ENCODE results near the gene CD276.

Gene CD276

GRCh38 chr15:73740152-73741048 lies 56.2 kb downstream of the CD276 start:
- H3K4me3 ChIP-seq (ENCODE audit: low read depth, low read length), result no peak overlapping the region
- no peak for DNase-seq (ENCODE audit: low read depth)

DNA sequence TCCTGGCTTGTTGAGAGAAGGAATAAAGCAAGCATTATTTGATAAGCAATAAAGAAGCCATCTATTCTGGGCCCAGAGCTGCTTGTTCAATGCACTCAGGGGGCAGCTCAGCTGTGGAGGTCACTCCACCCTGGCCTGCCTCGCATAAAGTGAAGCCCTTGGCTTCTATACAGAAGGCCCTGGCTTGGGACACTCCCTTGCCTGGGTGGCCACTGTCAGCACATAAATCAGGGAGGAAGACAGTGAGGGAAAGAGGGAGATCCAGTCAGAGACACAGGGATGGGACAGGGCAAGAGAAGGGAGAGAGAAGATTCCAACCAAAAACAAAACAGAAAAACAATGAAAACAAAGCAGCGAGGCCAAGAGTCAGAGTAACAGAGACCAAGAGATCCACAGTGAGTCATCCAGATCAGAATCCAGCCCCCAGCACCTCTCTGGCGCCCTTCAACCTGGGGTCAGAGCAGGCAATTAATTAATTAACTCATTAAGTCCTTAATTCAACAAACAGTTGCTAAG lies 57.2 kb downstream of the CD276 start:
- H3K4me3 ChIP-seq (ENCODE audit: low read depth, low read length), result no peak overlapping the region
- DNase-seq (ENCODE audit: low read depth), result no peak

- H3K4me3 ChIP-seq (ENCODE audit: low read depth, low read length), result no peak overlapping the region
These were observed 60.1 kb downstream of the CD276 start for GRCh38 chr15:73744293-73744692.

GRCh38 chr15:73745073-73745472 lies 60.9 kb downstream of the CD276 start:
- no peak overlapping the region for H3K4me3 ChIP-seq (ENCODE audit: low read depth, low read length)
- DNase-seq (ENCODE audit: low read depth), result no peak

More at GRCh38 chr15:73744293-73744692, 60.1 kb downstream of the CD276 start:
- DNase-seq (ENCODE audit: low read depth), result no peak

DNA sequence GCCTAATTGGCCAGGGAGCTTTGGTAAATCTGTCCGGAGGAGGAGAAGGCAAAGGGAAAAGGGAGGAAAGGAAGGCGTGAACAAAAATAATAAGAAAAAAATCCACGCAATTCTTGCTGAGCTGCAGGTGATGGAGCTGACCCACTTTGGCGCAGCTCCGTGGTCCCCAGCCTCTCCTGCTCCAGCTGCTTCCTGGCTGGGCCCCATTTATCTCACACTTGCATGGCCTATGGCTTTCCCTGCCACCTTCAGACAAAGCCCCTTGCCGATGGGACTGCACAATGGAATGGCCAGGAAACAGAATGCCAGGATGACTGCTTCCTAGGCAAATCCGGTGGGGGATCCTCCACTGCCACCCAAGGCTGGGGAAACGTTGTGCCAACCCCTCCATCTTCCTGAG lies 62.1 kb downstream of the CD276 start:
- no peak overlapping the region for H3K4me3 ChIP-seq (ENCODE audit: low read depth, low read length)

DNA sequence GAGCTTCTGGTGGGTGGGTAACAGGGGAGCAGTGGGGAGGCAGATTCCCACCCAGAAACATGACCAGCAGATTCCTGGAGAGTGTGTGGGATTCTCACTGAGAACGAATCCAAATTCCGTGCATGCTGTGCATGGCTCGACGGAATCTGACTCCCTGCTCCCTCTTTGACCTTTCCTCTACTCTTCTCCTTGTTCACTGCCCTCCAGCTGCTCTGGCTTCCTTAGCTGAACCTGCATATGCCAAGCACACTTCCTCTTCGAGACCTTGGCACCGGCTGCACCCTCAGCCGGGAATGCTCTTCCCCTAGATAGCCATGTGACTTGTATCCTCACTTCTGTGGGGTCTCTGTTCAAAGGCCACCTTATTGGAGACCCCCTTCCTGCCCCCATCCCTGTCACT lies 62.7 kb downstream of the CD276 start:
- no peak for DNase-seq (ENCODE audit: low read depth)
- no peak overlapping the region for H3K4me3 ChIP-seq (ENCODE audit: low read depth, low read length)

More for the DNA sequence above, 62.1 kb downstream of the CD276 start:
- no peak for DNase-seq (ENCODE audit: low read depth)

DNA sequence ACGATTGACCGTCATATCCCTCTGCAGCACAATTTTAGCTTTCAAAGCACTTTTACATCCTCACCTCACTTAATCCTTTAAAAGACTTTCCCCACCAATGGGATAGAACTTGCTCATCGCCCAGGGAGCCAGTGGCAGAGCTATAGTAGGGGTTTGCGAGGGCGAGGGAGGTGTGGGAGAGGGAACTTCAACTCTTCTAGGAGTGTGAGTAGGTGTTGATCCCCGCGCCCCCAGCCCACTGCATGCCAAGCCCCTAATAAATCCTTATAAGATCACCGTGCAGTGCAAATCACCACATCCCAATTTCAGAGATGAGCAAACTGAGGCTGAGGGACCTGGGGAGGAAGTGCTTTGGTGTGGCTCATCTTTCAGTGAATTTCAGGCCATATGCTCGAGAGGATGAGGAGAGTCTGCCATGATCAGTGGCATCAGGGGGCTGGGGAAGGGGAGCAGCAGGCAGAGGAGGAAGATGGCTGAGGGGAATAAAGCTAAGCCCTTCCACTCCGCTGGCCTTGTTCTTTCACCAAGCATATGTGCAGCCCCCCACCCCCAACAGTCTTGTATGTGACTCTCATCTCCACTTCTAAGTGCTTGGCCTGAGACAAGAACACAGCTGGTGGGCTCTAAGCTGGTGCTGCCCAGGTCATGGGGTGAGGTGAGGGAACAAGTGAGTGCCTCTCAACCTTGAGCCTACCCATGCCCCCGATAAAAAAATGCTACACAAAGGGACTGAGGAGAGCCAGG lies 63.8 kb downstream of the CD276 start:
- DNase-seq (ENCODE audit: low read depth), result no peak
- no peak overlapping the region for H3K4me3 ChIP-seq (ENCODE audit: low read depth, low read length)

DNA sequence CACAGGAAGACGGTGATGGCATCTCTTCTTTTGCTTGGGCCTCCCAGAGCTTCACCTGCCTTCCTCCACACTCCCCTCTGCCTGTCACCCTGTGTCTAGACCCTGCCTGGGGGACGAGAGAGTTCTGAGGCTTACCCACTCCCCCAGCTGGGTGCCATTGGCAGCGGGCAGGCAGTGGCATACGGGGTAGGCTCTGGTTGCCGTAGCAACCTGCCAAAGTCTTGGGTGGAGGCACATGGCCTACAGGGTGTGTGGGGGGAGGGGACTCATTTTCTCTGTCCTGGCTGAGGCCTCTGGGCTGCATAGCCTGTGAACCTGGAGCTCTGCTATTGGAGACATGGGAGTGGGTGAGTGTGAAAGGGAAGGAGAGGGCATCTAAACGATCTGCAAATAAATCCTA lies 64.5 kb downstream of the CD276 start:
- no peak overlapping the region for H3K4me3 ChIP-seq (ENCODE audit: low read depth, low read length)
- DNase-seq (ENCODE audit: low read depth), result no peak

DNA sequence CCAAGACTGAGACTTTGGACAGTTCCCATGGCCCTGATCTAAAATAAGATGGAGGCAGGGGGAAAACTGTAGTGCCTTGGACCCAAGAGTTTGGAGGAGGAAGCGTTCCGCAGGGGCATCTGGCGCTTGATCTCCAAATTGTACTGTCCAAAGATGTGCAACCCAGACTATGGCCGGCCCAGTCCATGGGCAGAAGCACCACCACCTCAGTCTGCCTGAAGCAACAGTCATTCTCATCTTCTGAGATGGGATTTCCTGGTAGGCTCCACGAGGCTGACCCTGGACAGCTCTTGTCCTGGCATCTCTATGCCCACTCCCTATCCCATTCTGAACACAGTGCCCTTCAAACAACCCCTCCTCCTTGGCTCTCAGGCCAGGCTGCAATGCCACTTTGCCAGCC lies 65.3 kb downstream of the CD276 start:
- no peak for DNase-seq (ENCODE audit: low read depth)
- H3K4me3 ChIP-seq (ENCODE audit: low read depth, low read length), result no peak overlapping the region

DNA sequence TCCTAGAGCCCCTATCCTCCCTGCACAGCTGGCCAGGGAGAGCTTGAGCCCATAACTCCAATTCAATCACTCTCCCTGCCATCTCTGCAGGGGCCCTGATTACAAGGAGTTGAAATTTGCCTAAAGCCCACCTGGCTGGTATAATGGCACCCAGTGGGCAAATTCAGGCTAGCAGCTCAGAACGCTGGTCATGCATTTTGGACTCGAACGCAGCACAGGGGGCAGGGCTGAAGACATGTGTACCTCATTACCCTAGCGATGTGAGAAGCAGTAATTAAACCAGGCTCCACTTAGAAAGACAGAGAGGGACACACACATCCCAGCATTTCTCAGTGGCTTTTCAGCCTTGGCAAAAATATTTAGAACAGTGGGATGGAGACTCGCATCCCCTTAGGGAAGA lies 65.8 kb downstream of the CD276 start:
- H3K4me3 ChIP-seq (ENCODE audit: low read depth, low read length), result no peak overlapping the region
- no peak for DNase-seq (ENCODE audit: low read depth)

- H3K4me3 ChIP-seq (ENCODE audit: low read depth, low read length), result no peak overlapping the region
- no peak for DNase-seq (ENCODE audit: low read depth)
These were observed 66.3 kb downstream of the CD276 start for GRCh38 chr15:73750438-73750837.

DNA sequence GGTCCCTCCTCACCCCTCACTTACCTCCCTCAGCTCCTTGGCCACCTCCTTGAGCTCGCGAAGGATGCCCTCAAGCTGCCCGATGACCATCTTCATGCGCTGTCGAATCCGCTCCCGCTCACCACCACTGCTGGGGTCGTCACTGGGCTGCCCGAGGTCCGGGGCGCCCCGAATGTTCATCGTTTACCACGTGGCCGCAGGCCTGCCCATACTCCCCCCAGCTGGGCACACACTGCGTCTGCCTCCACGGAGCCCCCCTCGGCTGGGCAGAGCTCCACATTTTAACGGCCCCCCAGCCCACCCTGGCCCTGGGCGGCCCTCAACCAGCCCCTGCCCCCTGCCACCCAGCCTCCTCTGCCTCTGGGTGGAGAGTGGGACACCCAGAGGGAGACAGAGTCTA lies 66.8 kb downstream of the CD276 start:
- DNase-seq (ENCODE audit: low read depth), result no peak
- no peak overlapping the region for H3K4me3 ChIP-seq (ENCODE audit: low read depth, low read length)

DNA sequence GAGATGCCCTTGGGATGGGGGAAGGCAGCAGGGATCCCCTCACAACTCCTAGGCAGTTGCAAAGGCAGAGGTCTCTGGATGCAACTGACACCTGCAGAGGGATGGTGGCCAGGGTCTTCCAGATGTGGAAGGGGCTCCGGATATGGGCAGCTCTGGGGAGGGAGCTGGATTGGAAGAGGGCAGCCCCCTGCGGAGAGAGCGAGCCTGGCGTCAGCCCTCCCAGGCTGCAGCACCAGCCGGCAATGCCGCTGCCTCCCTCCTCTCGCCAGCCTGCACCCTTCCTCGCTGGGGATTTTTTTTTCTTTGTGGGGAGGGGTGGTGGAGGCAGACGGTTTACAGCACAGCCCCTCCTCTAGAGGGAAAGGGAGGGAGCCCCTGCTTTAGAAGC lies 67.3 kb downstream of the CD276 start:
- H3K4me3 ChIP-seq (ENCODE audit: low read depth, low read length), result no peak overlapping the region
- DNase-seq (ENCODE audit: low read depth), result no peak

DNA sequence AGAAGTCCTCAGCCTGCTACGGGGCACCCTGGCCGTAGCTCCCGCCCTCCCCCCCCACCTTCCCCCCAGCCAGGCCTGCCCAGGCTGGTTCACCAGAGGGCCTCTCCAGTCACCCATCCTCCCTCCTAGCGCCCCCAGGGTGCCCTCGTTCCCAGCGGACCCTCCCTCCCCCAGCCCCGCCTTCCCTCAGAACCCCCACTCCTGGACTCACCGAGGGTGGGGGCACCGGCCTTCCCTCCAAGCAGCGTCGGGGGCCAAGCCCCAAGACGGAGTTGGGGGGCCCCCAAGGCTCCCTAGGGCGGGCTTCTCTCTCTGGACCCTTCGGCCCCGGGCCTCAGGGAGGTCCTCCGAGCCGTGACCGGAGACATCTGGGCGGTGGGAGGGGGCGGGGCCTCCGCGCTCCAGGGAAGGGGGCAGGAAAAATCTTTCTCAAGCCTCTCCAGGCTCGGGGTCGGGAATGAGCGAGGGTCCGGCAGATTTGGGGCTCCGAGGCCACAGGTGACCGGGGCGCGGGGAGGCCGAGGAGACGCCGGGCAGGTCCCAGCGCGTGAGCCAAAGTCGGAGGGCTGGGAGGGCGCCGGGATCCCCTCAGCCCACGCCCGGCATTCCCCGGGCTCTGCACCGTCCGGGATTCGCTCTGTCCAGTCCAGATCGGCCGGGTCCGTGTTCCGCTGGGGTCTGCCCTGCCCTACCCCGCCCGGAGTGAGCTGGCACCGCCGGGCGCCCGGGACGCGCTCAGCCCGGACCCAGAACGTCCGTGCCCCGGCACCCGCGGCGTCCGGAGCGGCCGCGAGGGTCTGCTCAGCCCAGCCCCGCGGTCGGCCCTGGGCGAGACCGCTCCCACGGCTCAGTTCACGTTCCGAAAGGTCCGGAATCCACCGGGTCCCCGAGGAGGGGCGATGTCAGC lies 68.0 kb downstream of the CD276 start:
- peak overlapping the region; percentile 39 for H3K4me3 ChIP-seq (ENCODE audit: low read depth, low read length)
- DNase-seq (ENCODE audit: low read depth), result no peak

GRCh38 chr15:73752806-73753193 lies 68.6 kb downstream of the CD276 start:
- H3K4me3 ChIP-seq (ENCODE audit: low read depth, low read length), result peak overlapping the region; percentile 39
- no peak for DNase-seq (ENCODE audit: low read depth)

DNA sequence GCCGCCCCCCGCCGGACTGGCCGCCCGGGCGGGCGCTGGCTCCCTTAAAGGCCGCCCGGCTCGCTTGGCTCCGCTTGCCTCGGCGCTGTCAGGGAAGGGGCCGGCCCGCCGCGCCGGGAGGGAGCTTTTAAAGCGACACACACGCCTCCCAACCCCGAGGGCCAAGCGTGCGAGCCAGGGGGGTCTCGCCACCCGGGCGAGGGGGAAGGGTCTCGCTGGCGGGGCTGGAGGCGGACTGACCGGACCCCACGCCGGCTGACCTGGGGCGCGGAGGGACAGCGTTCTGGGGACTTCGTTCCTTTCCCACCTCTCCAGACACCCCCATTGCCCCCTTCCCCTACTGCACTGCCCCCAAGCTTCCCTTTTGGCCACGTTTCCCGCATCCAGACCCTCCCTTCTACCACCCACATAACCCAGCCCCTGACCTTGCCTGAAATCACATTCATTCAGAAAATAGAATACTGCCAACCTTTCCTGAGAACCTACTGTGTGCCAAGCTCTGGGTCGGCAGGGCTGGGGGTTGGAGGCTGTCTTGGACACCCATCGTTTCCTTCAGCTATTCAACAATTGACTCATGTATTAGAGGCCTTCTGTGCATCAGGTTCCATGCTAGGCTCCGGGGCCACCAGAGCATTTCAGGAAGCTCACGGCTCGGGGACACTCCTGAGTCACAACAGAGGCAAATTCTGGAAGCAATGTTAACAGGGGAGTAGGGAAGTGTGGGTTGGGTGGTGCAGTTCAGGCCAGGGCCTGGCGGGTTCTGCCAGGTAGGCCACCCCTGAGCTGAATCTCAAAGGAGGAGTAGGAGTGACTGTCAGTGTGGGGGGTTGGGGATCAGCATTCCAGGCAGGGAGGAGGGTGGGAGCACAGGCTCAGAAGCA lies 69.3 kb downstream of the CD276 start, which contains the start of gene INSYN1:
Gene INSYN1 (minus strand): TSS at position 102 of the 881 bp plus-strand sequence. CDS start 2,221 bp downstream, outside the sequence.
- DNase-seq (ENCODE audit: low read depth), result no peak
- H3K4me3 ChIP-seq (ENCODE audit: low read depth, low read length), result peak within 1 kb of the TSS; percentile 39

DNA sequence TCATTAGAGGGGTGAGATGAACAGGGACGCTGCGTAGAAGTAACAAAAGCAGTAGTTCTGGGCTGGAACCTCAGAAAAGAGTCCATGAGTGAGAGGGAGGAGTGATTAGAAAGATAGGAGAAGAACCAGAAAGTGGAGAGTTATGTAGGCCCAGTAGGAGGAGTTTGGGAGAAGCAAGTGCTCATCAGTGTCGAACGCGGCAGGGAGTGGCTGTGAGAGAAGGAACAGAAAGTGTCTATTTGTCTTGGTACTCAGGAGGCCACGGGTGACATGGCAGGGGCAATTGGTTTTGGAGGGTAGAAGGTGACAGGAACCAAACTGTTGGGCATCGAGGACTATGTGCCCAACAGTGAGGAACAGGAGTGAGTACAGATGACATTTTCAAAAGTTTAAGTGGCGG lies 70.3 kb downstream of the CD276 start:
- no peak for DNase-seq (ENCODE audit: low read depth)
- H3K4me3 ChIP-seq (ENCODE audit: low read depth, low read length), result no peak overlapping the region

DNA sequence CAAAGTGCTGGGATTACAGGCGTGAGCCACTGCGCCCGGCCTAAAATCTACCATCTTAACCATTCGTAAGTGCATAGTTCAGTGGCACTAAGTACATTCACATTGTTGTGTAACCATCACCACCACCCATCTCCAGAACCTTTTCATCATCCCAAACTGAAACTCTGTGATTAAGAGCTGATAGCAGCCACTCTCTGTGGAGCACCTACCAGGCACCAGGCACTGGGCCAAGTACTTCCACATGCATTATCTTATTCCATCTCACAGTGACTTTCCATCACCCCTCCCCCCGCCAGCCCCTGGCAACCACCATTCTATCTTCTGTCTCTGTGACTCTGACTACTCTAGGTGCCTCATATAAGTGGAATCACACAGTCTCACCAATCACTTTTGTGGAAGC lies 71.3 kb downstream of the CD276 start:
- H3K4me3 ChIP-seq (ENCODE audit: low read depth, low read length), result no peak overlapping the region
- DNase-seq (ENCODE audit: low read depth), result no peak

DNA sequence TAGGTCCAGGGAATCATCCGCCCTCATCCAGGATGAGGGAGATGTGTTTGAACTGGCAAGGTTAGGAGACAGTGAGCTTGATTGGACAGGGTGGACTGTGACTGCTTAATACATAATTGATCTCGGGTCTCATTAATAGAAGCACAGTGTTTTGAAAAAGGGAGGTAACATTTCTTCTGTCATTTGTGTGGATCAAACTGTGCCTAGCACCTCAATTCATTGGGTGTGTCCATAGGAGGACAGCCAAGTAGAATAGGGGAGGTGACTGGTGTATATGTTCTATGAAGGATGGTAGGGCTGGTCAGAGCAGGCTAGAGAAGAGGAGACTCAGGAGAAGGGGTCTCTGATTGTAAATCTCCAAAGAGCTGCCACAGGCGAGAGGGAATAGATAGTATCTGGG lies 71.8 kb downstream of the CD276 start:
- no peak for DNase-seq (ENCODE audit: low read depth)
- no peak overlapping the region for H3K4me3 ChIP-seq (ENCODE audit: low read depth, low read length)

Measured in skeletal muscle cell (primary cell).